IPS-18a (cell line): ENCODE data around the gene PIP5K1B.
"Not testable (repeated sequence)": the region's sequence is repeated elsewhere in the genome, so short reads cannot be mapped to it uniquely, and the experiment has no call there.

Experiments
- H3K27ac ChIP-seq: one replicate; pipeline ENCODE4 v1.5.1; 2013; ENCODE audit warnings: low read length
- H3K27me3 ChIP-seq: one replicate; pipeline ENCODE4 v1.6.1; 2013; ENCODE audit warnings: mild to moderate bottlenecking, low read length; ENCODE audit not compliant: control insufficient read depth, insufficient read depth
- H3K36me3 ChIP-seq: one replicate; pipeline ENCODE4 v1.6.1; 2013; ENCODE audit warnings: low read depth, low read length; ENCODE audit not compliant: control insufficient read depth
- H3K4me1 ChIP-seq: one replicate; pipeline ENCODE4 v1.6.1; 2013; ENCODE audit warnings: low read depth, low read length; ENCODE audit not compliant: control insufficient read depth
- H3K4me3 ChIP-seq: one replicate; pipeline ENCODE4 v1.5.1; 2013; ENCODE audit warnings: low read length
- H3K9ac ChIP-seq: one replicate; pipeline ENCODE4 v1.6.1; 2013; ENCODE audit warnings: mild to moderate bottlenecking, low read length, moderate library complexity
- H3K9me3 ChIP-seq: one replicate; pipeline ENCODE4 v1.6.1; 2013; ENCODE audit warnings: low read depth, low read length; ENCODE audit not compliant: control insufficient read depth

The PIP5K1B gene

DNA sequence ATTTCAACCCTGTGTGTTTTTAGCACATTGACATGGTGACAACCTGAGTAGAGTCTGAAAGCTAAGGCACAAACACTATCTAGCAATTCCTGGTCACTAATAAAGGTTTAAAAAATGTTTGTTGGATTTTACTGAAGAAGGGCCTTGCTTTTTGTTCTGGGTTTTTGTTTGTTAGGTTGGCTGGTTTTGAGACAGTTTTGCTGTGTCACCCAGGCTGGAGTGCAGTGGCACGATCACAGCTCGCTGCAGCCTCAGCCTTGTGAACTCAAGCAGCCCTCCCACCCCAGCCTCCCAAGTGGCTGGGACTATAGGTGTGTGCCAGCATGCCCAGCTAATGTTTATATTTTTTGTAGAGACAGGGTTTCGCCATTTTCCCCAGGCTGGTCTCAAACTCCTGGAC lies 269.9 kb downstream of the PIP5K1B start:
- Histone ChIP-seq H3K9ac (no peak overlapping the region), H3K27me3 (no peaks in the 10 kb centered on the region), H3K9me3 (no peaks in the 10 kb centered on the region), H3K36me3 (no peaks in the 10 kb centered on the region), H3K4me3 (no peak overlapping the region), H3K27ac (no peak overlapping the region), H3K4me1 (peaks cover 4% of the 10 kb centered on the region)

DNA sequence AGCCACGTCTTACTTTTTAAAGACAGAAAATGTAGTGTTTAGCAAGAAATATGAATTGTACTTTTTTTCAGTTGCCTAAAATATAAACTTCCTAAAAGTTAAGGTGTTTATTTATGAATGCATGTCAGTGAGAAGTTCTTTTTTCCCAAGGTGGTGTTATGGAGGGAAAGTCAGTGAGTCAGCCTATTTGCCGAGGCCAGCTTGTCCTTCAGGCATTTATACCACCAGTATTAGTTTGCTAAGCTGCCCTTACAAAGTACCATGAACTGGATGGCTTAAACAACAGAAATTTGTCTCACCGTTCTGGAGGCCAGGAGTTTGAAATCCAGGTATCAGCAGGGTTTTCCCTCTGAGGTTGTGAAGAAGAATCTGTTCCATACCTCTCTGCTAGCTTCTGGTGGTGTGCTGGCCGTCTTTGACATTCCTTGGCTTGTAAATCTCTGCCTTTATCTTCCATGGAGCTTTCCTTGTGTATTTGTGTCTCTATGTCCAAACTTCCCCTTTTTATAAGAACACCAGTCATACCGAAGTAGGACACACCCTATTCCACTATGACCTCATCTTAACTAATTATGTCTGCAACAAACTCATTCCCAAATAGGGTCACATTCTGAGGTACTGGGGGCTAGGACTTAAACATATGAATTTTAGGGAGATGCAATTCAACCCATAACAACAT lies 270.5 kb downstream of the PIP5K1B start:
- H3K27me3 ChIP-seq: no peaks in the 10 kb centered on the region
- no peak overlapping the region for H3K9ac ChIP-seq
- no peak overlapping the region for H3K4me3 ChIP-seq
- H3K36me3 ChIP-seq: no peaks in the 10 kb centered on the region
- peaks cover 9% of the 10 kb centered on the region for H3K4me1 ChIP-seq
- H3K27ac ChIP-seq: no peak overlapping the region
- H3K9me3 ChIP-seq: no peaks in the 10 kb centered on the region

DNA sequence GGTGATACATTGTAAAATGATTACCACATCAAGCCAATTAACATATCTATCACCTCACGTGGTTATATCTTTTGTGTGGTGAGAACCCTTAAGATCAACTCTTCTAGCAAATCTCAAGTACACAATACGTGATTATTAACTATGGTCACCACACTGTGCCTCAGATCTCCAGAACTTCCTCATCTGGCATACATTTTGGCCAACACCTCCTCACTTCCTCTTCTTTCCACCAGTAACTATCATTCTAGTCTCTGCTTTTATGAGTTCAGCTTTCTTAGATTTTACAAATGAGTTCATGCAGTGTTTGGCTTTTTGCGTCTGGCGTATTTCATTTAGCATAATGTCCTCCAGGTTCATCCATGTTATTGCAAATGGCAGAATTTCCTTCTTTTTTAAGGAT lies 273.0 kb downstream of the PIP5K1B start:
- no peak overlapping the region for H3K9ac ChIP-seq
- no peak overlapping the region for H3K27ac ChIP-seq
- H3K4me1 ChIP-seq: peaks cover 24% of the 10 kb centered on the region
- no peaks in the 10 kb centered on the region for H3K27me3 ChIP-seq
- H3K36me3 ChIP-seq: no peaks in the 10 kb centered on the region
- no peak overlapping the region for H3K4me3 ChIP-seq
- H3K9me3 ChIP-seq: no peaks in the 10 kb centered on the region

DNA sequence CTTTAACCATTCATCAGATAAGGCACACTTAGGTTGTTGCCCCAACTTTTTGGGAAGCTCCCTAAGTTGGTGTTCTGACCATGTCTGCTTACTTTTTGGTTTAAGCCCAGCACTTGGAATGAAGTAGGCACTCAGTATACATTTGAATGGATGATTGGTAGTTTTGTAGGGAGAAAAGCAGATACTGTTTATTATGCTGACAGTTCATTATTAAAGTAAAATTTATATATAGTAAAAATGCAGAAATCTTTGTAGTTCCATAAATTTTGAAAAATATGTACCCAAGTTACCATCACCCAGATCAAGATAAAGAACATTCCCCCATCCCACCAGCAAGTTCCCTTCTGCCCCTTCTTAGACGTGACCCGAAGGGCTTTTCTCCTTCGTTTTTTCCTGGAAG lies 273.5 kb downstream of the PIP5K1B start:
- peaks cover 24% of the 10 kb centered on the region for H3K4me1 ChIP-seq
- no peak overlapping the region for H3K27ac ChIP-seq
- H3K9ac ChIP-seq: no peak overlapping the region
- H3K27me3 ChIP-seq: no peaks in the 10 kb centered on the region
- H3K36me3 ChIP-seq: no peaks in the 10 kb centered on the region
- no peak overlapping the region for H3K4me3 ChIP-seq
- H3K9me3 ChIP-seq: no peaks in the 10 kb centered on the region

DNA sequence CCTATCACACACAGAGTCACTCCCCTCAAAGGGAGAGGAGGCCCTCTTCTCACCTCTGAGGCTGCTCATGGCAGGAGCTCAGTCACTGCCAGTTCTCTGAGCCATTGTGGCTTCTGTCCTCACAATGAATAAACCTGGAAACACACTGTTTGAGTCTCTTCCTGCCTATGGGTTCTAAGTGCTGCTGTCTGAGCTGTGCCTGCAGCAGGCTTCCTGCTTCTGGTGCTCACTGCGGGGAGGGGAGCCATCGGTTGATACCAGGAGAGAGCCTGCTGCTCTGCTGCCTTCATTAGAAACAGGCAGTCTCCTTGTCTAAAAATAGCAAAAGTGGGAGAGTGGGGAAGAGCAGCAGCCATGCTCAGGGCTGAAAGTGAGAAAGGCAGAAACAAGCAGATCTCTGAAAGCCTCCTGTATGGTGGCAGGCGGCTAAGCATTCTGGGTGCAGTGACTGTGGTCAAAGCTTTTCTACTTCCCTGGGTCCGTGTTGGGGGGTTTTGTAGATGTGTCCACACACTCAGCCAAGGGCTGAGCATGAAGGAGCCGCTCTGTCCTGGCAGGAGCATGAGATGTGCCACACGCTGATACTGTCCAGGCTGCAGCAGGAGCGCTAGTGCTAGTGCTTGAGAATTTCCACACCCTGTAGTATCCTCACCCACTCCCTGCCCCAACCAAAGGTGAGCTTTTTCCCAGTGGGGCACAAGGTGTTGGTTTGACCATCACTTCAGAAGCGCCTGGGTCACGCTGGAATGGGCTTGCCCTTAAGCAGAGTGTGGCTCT lies 274.7 kb downstream of the PIP5K1B start:
- no peaks in the 10 kb centered on the region for H3K36me3 ChIP-seq
- H3K4me3 ChIP-seq: no peak overlapping the region
- H3K27ac ChIP-seq: no peak overlapping the region
- no peaks in the 10 kb centered on the region for H3K27me3 ChIP-seq
- peaks cover 24% of the 10 kb centered on the region for H3K4me1 ChIP-seq
- no peak overlapping the region for H3K9ac ChIP-seq
- no peaks in the 10 kb centered on the region for H3K9me3 ChIP-seq

DNA sequence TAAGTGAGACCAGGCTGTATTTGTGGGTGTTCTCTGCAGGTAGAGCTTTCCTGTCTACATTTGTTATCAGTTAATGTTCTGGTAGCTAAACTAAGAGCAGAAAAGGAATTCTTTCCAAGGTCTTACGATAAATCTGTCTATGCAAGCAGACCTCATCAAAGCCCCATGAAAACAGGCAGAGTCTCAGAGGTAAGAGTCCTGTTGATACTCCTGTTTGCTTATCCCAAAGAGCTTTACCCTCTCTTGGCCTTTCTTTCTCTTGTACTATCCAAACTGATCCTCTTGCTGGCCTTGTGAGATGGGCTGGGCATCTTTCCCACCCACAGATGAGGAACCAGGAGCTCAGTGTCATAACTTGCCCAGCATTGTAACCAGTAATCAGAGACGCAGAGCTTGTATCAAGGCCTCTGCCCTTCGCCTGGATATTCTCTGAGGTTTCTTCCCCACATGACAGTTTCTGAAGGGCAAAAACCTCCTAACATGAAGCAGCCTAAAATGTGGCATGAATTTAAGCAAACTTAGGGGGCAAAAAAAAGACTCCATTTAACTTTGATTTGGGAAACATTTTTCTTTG lies 275.4 kb downstream of the PIP5K1B start:
- Histone ChIP-seq H3K9ac (no peak overlapping the region), H3K9me3 (no peaks in the 10 kb centered on the region), H3K4me3 (no peak overlapping the region), H3K36me3 (no peaks in the 10 kb centered on the region), H3K27me3 (no peaks in the 10 kb centered on the region), H3K4me1 (peaks cover 24% of the 10 kb centered on the region), H3K27ac (no peak overlapping the region)

DNA sequence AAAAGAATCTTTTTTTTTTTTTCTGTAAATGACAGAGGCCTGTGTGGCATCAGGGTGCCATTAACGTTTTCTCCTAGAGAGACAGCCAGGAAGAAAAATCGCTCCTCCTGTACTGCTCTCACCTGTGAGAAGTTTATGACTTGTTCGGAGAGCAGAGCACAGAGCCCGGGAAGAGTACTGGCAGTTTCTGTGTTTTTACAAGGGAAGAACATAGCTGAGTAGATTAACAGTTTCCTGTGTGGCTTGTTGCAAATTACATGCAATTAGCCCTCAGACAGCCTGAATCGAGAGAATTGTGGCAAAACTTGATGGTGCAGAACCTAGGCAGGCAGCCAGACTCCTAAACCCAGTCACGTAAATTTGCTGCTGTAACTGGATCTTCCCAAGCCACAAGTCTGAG lies 276.7 kb downstream of the PIP5K1B start:
- peaks cover 24% of the 10 kb centered on the region for H3K4me1 ChIP-seq
- H3K4me3 ChIP-seq: no peak overlapping the region
- H3K27me3 ChIP-seq: no peaks in the 10 kb centered on the region
- no peaks in the 10 kb centered on the region for H3K36me3 ChIP-seq
- H3K27ac ChIP-seq: no peak overlapping the region
- H3K9ac ChIP-seq: no peak overlapping the region
- no peaks in the 10 kb centered on the region for H3K9me3 ChIP-seq

DNA sequence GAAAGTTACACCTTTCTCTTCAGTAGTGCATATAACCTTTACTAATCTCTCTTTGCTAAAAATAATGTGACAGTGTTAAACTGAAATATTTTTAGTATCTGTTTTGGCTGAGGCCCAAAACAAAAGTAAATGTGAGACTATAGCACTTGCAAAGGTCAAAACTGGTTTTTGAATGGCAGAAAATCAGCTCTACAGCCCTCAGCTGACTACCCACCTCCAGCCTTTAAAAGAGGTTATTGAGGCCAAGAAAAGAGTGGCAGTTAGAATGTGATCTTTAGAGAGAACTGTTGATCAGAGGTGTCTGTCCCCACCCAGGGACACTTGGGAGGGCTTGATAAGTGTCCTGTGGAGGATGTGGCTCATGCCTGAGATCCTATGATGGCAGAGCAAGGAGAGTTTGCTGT lies 278.0 kb downstream of the PIP5K1B start:
- Histone ChIP-seq H3K9me3 (no peaks in the 10 kb centered on the region), H3K4me1 (peaks cover 24% of the 10 kb centered on the region), H3K36me3 (no peaks in the 10 kb centered on the region), H3K27ac (no peak overlapping the region), H3K27me3 (no peaks in the 10 kb centered on the region), H3K9ac (no peak overlapping the region), H3K4me3 (no peak overlapping the region)

DNA sequence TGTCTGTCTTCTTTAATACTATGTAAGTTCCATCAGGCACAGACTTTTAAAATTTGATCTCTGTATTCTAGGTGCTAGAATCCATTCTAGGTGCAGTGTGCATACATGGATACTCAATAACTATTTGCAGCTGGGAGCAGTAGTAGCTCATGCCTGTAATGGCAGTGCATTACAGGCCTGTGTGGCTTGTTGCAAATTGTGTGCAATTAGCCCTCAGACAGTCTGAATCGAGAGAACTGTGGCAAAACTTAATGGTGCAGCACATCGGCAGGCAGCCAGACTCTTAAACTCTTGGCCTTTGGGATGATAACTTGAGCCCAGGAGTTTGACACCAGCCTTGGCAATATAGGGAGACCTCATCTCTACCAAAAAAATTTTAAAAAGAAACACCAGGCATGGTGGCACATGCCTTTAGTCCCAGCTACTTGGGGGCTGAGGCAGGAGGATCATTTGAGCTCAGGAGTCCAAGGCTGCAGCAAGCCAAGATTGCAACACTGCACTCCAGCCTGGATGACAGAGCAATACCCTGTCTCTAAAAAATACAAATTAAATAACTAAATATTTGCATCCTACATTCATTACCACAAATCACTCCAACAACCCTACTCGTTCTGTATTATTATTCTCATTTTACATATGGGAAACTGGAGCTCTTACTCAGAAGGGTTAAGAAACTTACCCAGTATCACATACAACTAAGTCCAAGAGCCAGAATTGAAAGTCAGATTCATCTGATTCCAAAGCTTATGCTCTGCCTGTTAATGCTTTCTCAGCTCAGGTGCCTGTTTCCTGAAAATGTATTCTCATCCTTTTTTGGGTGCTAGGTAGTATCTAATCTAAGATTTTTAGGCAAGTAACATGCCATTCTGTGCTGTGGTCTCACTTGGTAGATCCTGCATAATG lies 278.7 kb downstream of the PIP5K1B start:
- Histone ChIP-seq H3K9ac (no peak overlapping the region), H3K36me3 (no peaks in the 10 kb centered on the region), H3K27ac (no peak overlapping the region), H3K4me3 (no peak overlapping the region), H3K27me3 (no peaks in the 10 kb centered on the region), H3K4me1 (peaks cover 24% of the 10 kb centered on the region), H3K9me3 (no peaks in the 10 kb centered on the region)

DNA sequence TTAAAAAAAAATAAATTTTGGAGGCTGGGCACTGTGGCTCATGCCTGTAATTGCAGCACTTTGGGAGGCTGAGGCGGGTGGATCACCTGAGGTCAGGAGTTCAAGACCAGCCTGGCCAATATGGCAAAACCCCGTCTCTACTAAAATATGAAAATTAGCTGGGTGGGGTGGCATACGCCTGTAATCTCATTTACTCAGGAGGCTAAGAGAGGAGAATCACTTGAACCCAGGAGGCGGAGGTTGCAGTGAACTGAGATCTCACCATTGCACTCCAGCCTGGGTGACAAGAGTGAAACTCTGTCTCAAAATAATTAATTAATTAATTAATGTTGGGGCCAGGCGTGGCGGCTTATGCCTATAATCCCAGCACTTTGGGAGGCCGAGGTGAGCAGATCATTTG lies 281.9 kb downstream of the PIP5K1B start:
- H3K9me3 ChIP-seq, H3K4me1 ChIP-seq, H3K36me3 ChIP-seq, H3K27me3 ChIP-seq, H3K27ac ChIP-seq, H3K4me3 ChIP-seq, H3K9ac ChIP-seq: not testable (repeated sequence)

DNA sequence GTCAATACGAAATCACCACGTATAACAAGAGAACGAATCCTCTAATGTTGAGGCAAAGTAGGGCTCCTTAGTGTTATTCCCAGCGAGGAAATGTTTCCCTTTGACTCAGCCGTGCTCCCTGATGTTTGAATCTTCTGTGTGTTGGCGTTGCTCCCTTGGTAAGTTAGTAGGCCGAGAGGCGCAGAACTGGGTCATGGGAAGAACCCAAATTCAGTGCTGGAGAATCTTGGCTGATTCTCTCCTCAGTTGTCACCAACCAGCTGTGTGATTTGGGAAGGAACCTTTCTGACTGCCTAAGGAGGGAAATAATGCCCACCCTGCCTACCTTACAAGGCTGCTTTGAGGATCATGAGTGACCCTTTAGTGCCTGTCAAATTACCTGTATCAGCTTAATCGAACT lies 286.4 kb downstream of the PIP5K1B start:
- Histone ChIP-seq H3K4me1 (no peaks in the 10 kb centered on the region), H3K9ac (no peak overlapping the region), H3K4me3 (no peak overlapping the region)

More for the DNA sequence above, 286.4 kb downstream of the PIP5K1B start:
- Histone ChIP-seq H3K36me3 (no peaks in the 10 kb centered on the region), H3K27me3 (no peaks in the 10 kb centered on the region), H3K9me3 (no peaks in the 10 kb centered on the region), H3K27ac (no peak overlapping the region)
